Astrocyte (in vitro differentiated cells and primary cell): ENCODE measurements around the gene MAT2A. TPM values are rescaled to one million over a fixed set of nuclear protein-coding genes. Genes with fewer than 3 reads are reported as not detected.

Experiments used
- DNase-seq: peaks from one replicate; pipeline ENCODE4 v3.0.0-alpha.2; 2010; ENCODE audit warnings: low read depth
- FAIRE-seq: peaks from 2 replicates; lab custom pipeline; 2011; peaks lifted over from hg19 to GRCh38; lab: Jason Lieb, UNC
- H2AFZ ChIP-seq: 2 replicates; pipeline ENCODE4 v1.6.0; 2012; ENCODE audit warnings: low read depth, low read length, inconsistent platforms
- H3K27ac ChIP-seq: 2 replicates; pipeline ENCODE4 v1.5.1; 2011; ENCODE audit warnings: low read depth, low read length, inconsistent platforms
- H3K27me3 ChIP-seq: 2 replicates; pipeline ENCODE4 v1.6.0; 2011; ENCODE audit warnings: low read length, inconsistent platforms; ENCODE audit not compliant: insufficient read depth
- H3K36me3 ChIP-seq: 2 replicates; pipeline ENCODE4 v1.5.1; 2011; ENCODE audit warnings: low read length, inconsistent platforms; ENCODE audit not compliant: insufficient read depth
- H3K4me1 ChIP-seq: 2 replicates; pipeline ENCODE4 v1.5.1; 2011; ENCODE audit warnings: low read length, inconsistent platforms; ENCODE audit not compliant: insufficient read depth
- H3K4me2 ChIP-seq: 2 replicates; pipeline ENCODE4 v1.6.0; 2012; ENCODE audit warnings: low read length, inconsistent platforms
- H3K4me3 ChIP-seq: 2 replicates; pipeline ENCODE4 v1.5.1; 2011; ENCODE audit warnings: low read depth, mild to moderate bottlenecking, low read length, inconsistent platforms; ENCODE audit not compliant: insufficient read depth
- H3K79me2 ChIP-seq: 2 replicates; pipeline ENCODE4 v1.6.0; 2012; ENCODE audit warnings: mild to moderate bottlenecking, low read length, inconsistent platforms; ENCODE audit not compliant: insufficient read depth
- H3K9ac ChIP-seq: 2 replicates; pipeline ENCODE4 v1.6.0; 2012; ENCODE audit warnings: mild to moderate bottlenecking, low read length, inconsistent platforms
- H3K9me3 ChIP-seq: 2 replicates; pipeline ENCODE4 v1.5.1; 2012; ENCODE audit warnings: low read depth, mild to moderate bottlenecking, low read length, inconsistent platforms; ENCODE audit not compliant: insufficient read depth
- H4K20me1 ChIP-seq: 2 replicates; pipeline ENCODE4 v1.6.0; 2012; ENCODE audit warnings: low read length, inconsistent platforms; ENCODE audit not compliant: insufficient read depth
- H3K27ac Mint-ChIP-seq: one replicate; pipeline ENCODE4 v1.8.0; 2021; ENCODE audit warnings: mild to moderate bottlenecking, mixed read lengths; ENCODE audit not compliant: unreplicated experiment
- H3K27me3 Mint-ChIP-seq: one replicate; pipeline ENCODE4 v1.8.0; 2021; ENCODE audit warnings: low read depth, mixed read lengths; ENCODE audit not compliant: unreplicated experiment
- H3K36me3 Mint-ChIP-seq: one replicate; pipeline ENCODE4 v1.8.0; 2021; ENCODE audit warnings: low read depth, mixed read lengths; ENCODE audit not compliant: unreplicated experiment
- H3K4me1 Mint-ChIP-seq: one replicate; pipeline ENCODE4 v1.8.0; 2021; ENCODE audit warnings: low read depth, mixed read lengths; ENCODE audit not compliant: unreplicated experiment
- H3K4me3 Mint-ChIP-seq: one replicate; pipeline ENCODE4 v1.8.0; 2021; ENCODE audit warnings: mild to moderate bottlenecking, moderate library complexity, mixed read lengths; ENCODE audit not compliant: unreplicated experiment
- H3K9me3 Mint-ChIP-seq: one replicate; pipeline ENCODE4 v1.8.0; 2021; ENCODE audit warnings: mild to moderate bottlenecking, mixed read lengths; ENCODE audit not compliant: unreplicated experiment
- CTCF ChIP-seq: IDR thresholded peaks from 2 replicates; pipeline ENCODE4 v1.5.1; 2011; ENCODE audit warnings: low read depth, mild to moderate bottlenecking, inconsistent platforms, low read length, moderate library complexity; ENCODE audit not compliant: insufficient read depth
- EZH2 ChIP-seq: IDR thresholded peaks from 2 replicates; pipeline ENCODE4 v1.6.1; 2012; ENCODE audit warnings: mild to moderate bottlenecking, low read length, inconsistent platforms; ENCODE audit not compliant: insufficient read depth
- total RNA-seq: library from RNA; stranded (reverse); gene quantifications from 2 replicates; pipeline ENCODE4 v1.2.1, GENCODE V29; 2021

MAT2A gene
- total RNA-seq, 1 donor from 2014 or later: 180 TPM

GRCh38 chr2:85534099-85534498 lies 4.9 kb upstream of the MAT2A start:
- Mint-ChIP-seq H3K9me3 (no peaks in the 10 kb centered on the region), H3K4me3 (no peak overlapping the region), H3K27ac (no peak overlapping the region), H3K27me3 (peaks cover under 1% of the 10 kb centered on the region), H3K36me3 (no peaks in the 10 kb centered on the region), H3K4me1 (peaks cover 10% of the 10 kb centered on the region)
- H3K9me3 ChIP-seq: no peaks in the 10 kb centered on the region
- DNase-seq (no peak), FAIRE-seq (no peak)
- no peak for TF ChIP-seq CTCF
- no peak overlapping the region for H3K9ac ChIP-seq
- H3K27ac ChIP-seq: no peak overlapping the region
- no peak overlapping the region for H2AFZ ChIP-seq
- no peak overlapping the region for H3K4me3 ChIP-seq
- H3K36me3 ChIP-seq: no peaks in the 10 kb centered on the region
- peaks cover 20% of the 10 kb centered on the region for H3K79me2 ChIP-seq
- H3K4me2 ChIP-seq: no peak overlapping the region
- H3K4me1 ChIP-seq: peaks cover 18% of the 10 kb centered on the region
- H3K27me3 ChIP-seq: no peaks in the 10 kb centered on the region
- peaks cover under 1% of the 10 kb centered on the region for H4K20me1 ChIP-seq

- no peaks in the 10 kb centered on the region for H3K36me3 Mint-ChIP-seq
- no peaks in the 10 kb centered on the region for H3K9me3 ChIP-seq
- peak overlapping the region; percentile 34 for H3K27ac Mint-ChIP-seq
- no peaks in the 10 kb centered on the region for H3K27me3 Mint-ChIP-seq
- no peak overlapping the region for H3K4me2 ChIP-seq
- H3K9ac ChIP-seq: no peak overlapping the region
- peaks cover 10% of the 10 kb centered on the region for H3K4me1 Mint-ChIP-seq
- H2AFZ ChIP-seq: no peak overlapping the region
- H3K36me3 ChIP-seq: no peaks in the 10 kb centered on the region
- H4K20me1 ChIP-seq: peaks cover 8% of the 10 kb centered on the region
- H3K4me3 ChIP-seq: no peak overlapping the region
- no peak overlapping the region for H3K27ac ChIP-seq
- peaks cover 28% of the 10 kb centered on the region for H3K79me2 ChIP-seq
- FAIRE-seq (no peak), DNase-seq (no peak)
- peaks cover 18% of the 10 kb centered on the region for H3K4me1 ChIP-seq
- no peaks in the 10 kb centered on the region for H3K27me3 ChIP-seq
- no peak overlapping the region for H3K4me3 Mint-ChIP-seq
- H3K9me3 Mint-ChIP-seq: no peaks in the 10 kb centered on the region
- no peak for TF ChIP-seq CTCF
- no peak for TF ChIP-seq EZH2
Observed at GRCh38 chr2:85534881-85535280, 4.1 kb upstream of the MAT2A start.

GRCh38 chr2:85536479-85536878 lies 2.5 kb upstream of the MAT2A start:
- peaks cover 21% of the 10 kb centered on the region for H3K4me1 ChIP-seq
- H3K36me3 ChIP-seq: peaks cover 11% of the 10 kb centered on the region
- no peak overlapping the region for H3K4me3 ChIP-seq
- no peaks in the 10 kb centered on the region for H3K27me3 ChIP-seq
- peaks cover 44% of the 10 kb centered on the region for H3K79me2 ChIP-seq
- H3K9ac ChIP-seq: peak overlapping the region; percentile 99
- peak overlapping the region; percentile 99 for H3K27ac ChIP-seq
- peaks cover 24% of the 10 kb centered on the region for H4K20me1 ChIP-seq
- FAIRE-seq (no peak), DNase-seq (peak; percentile 80)
- H3K36me3 Mint-ChIP-seq: peaks cover 6% of the 10 kb centered on the region
- peak overlapping the region; percentile 28 for H2AFZ ChIP-seq
- no peaks in the 10 kb centered on the region for H3K9me3 ChIP-seq
- peak overlapping the region; percentile 91 for H3K4me3 Mint-ChIP-seq
- H3K27me3 Mint-ChIP-seq: no peaks in the 10 kb centered on the region
- peaks cover 15% of the 10 kb centered on the region for H3K4me1 Mint-ChIP-seq
- peak overlapping the region; percentile 56 for H3K27ac Mint-ChIP-seq
- no peaks in the 10 kb centered on the region for H3K9me3 Mint-ChIP-seq
- peak overlapping the region; percentile 97 for H3K4me2 ChIP-seq
- TF ChIP-seq EZH2 (no peak), CTCF (no peak)
